ENCODE measurements around the gene TNIK. TPM values are rescaled to one million over a fixed set of nuclear protein-coding genes. Genes with fewer than 3 reads are reported as not detected.
"Not testable (repeated sequence)": the region's sequence is repeated elsewhere in the genome, so short reads cannot be mapped to it uniquely, and the experiment has no call there.

Gene TNIK
- total RNA-seq, 2 experiments from 2014 or later = 57.6 to 61.7 TPM

GRCh38 chr3:171382347-171382746, 77.9 kb downstream of the TNIK start:
- H3K4me3 Mint-ChIP-seq; H3K9me3 Mint-ChIP-seq; H3K27ac Mint-ChIP-seq; DNase-seq; H3K36me3 Mint-ChIP-seq (ENCODE audit: low read depth); POLR2A ChIA-PET; H3K27me3 Mint-ChIP-seq: not testable (repeated sequence)
- CTCF ChIA-PET = interaction anchor here (1.3 kb wide), 1 partner anchor 219 kb away, joined by 3 read pairs; no protein-coding TSS in a partner anchor
- H3K4me1 Mint-ChIP-seq = peaks cover 16% of the 10 kb centered on the region

DNA sequence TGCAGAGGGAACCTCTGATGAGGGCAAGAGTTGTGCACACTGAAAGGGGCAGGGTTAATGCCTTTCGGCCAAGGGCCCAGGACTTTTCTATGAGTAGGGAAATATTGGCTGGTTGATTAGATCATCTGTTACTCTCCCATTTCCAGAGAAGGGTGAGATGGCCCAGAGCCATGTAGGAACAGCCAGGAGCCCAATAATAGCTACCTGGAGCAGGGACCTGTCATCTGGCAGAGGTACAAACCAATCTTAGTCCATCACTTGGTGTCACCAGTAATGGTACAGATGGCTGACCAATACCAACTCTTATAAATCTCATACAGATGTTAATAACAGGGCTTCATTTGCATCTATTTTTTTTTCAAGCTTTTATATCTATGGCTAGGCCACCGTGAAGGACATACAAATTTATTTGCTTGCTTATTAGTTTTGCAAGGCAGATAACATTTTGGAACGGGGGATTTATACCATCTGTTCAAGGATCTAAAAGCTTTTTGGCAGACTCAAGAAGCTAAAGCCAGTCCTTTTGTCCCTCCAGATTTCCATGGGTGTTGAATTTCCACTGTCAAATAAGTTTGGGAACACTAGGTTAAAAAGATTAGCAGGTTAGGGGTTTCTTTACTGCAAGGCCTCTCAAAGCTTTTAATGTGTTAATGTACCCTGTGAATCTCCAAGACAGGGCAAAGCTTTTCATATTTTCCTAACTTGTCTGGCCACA, 79.3 kb downstream of the TNIK start:
- Mint-ChIP-seq H3K27me3 (no peaks in the 10 kb centered on the region), H3K36me3 (ENCODE audit: low read depth) (peaks cover 10% of the 10 kb centered on the region), H3K27ac (no peak overlapping the region), H3K4me1 (peaks cover 20% of the 10 kb centered on the region), H3K9me3 (no peaks in the 10 kb centered on the region), H3K4me3 (no peak overlapping the region)
- CTCF ChIA-PET = interaction anchor here (0.7 kb wide), 1 partner anchor 140 kb away, joined by 5 read pairs; no protein-coding TSS in a partner anchor
- no peak for DNase-seq
- POLR2A ChIA-PET = no interaction called here

DNA sequence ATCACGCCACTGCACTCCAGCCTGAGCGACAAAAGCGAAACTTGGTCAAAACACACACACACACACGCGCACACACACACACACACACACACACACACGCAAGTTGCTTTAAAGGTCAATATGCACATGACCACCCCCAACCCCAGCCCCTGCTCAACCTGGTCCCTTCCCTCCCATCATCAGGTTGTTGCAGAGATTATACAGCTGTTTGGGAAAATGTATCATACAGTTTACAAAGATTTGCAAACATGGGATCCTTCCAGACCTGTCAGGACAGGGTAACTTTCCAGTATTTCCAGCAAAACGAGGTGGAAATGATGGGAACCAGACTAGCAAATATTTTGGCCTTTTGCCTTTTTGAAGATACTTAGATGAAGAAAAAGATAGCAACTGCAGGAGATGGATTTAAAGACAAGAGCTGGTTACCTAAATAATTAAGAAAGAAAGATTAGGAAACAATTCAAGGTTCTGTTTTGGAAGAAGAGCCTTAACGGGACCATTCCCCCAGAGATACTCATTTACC, 80.2 kb downstream of the TNIK start:
- Mint-ChIP-seq H3K4me1 (peaks cover 28% of the 10 kb centered on the region), H3K4me3 (no peak overlapping the region), H3K9me3 (no peaks in the 10 kb centered on the region), H3K27ac (no peak overlapping the region), H3K27me3 (no peaks in the 10 kb centered on the region), H3K36me3 (ENCODE audit: low read depth) (peaks cover 10% of the 10 kb centered on the region)
- POLR2A ChIA-PET = no interaction called here
- DNase-seq = no peak
- CTCF ChIA-PET = no interaction called here

- Mint-ChIP-seq H3K4me3 (no peak overlapping the region), H3K9me3 (no peaks in the 10 kb centered on the region), H3K27ac (no peak overlapping the region), H3K4me1 (peaks cover 26% of the 10 kb centered on the region), H3K36me3 (ENCODE audit: low read depth) (peaks cover 6% of the 10 kb centered on the region), H3K27me3 (no peaks in the 10 kb centered on the region)
- ChIA-PET POLR2A (no interaction called here), CTCF (no interaction called here)
- no peak for DNase-seq
Observed at GRCh38 chr3:171379281-171379680, 80.9 kb downstream of the TNIK start.

DNA sequence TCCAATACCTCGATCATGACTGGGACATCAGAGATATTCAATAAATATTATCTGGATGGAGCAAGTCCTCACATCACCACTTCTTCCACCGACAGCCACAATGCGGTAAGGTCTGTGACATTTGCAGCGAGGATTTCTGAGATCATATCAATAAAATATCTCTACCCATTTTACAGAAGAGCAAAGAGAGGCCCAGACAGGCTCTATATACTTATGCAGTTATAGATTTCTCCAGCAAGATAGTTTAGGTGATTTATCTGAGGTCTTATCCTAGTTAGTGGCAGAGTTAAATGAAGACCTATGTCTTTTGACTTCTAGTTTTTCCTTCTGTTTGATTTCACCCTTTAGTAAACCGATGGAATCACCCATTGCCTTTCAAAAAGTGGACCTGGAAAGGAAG, 81.6 kb downstream of the TNIK start:
- POLR2A ChIA-PET = no interaction called here

DNA sequence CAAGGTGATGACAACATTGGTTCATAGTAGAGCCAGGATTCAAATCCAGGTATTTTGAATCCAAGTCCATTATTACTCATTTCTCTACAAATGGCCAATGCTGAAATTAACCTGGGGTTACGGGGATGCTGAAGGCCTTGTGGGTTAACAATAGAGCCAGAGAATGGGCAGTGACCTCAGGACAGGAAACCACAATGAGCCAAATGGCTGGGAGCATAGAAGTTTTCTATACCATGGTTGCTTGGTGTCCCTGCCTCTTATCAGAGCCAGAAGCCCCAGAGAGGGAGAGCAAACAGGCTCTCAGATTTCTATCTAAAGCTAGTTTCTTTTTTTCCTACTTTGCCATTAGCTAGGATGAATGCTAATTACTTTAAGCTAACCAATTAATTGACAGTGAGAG, 82.3 kb downstream of the TNIK start:
- Mint-ChIP-seq H3K9me3 (no peaks in the 10 kb centered on the region), H3K36me3 (ENCODE audit: low read depth) (no peaks in the 10 kb centered on the region), H3K4me3 (no peak overlapping the region), H3K4me1 (peaks cover 17% of the 10 kb centered on the region), H3K27me3 (no peaks in the 10 kb centered on the region), H3K27ac (no peak overlapping the region)
- ChIA-PET POLR2A (interaction anchor here (0.5 kb wide), 1 partner anchor 35 kb away, joined by 3 read pairs; no protein-coding TSS in a partner anchor), CTCF (no interaction called here)
- no peak for DNase-seq

More for the DNA sequence above, 81.6 kb downstream of the TNIK start:
- Mint-ChIP-seq H3K4me1 (peaks cover 19% of the 10 kb centered on the region), H3K27ac (no peak overlapping the region), H3K27me3 (no peaks in the 10 kb centered on the region), H3K4me3 (no peak overlapping the region), H3K36me3 (ENCODE audit: low read depth) (no peaks in the 10 kb centered on the region), H3K9me3 (no peaks in the 10 kb centered on the region)
- CTCF ChIA-PET = no interaction called here
- DNase-seq = no peak

DNA sequence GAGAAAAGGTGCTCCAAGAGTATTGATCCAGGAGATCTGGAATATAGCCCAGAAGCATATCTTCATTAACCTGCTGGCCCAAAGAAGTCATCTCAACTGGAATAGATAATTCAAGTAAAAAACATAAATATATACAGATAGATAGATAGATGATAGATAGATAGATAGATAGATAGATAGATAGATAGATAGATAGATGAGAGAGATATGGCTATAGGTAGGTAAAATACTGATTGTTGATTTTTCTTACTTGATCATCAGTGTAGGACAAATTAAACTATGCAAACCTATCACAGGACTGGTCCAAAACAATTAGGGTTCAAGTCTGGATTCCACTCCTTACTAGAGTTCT, 83.6 kb downstream of the TNIK start:
- no peaks in the 10 kb centered on the region for H3K9me3 Mint-ChIP-seq
- POLR2A ChIA-PET = no interaction called here
- no peaks in the 10 kb centered on the region for H3K36me3 Mint-ChIP-seq (ENCODE audit: low read depth)
- CTCF ChIA-PET = no interaction called here
- H3K4me3 Mint-ChIP-seq = no peak overlapping the region
- H3K27ac Mint-ChIP-seq = no peak overlapping the region
- DNase-seq = no peak
- H3K27me3 Mint-ChIP-seq = no peaks in the 10 kb centered on the region
- peaks cover 17% of the 10 kb centered on the region for H3K4me1 Mint-ChIP-seq

DNA sequence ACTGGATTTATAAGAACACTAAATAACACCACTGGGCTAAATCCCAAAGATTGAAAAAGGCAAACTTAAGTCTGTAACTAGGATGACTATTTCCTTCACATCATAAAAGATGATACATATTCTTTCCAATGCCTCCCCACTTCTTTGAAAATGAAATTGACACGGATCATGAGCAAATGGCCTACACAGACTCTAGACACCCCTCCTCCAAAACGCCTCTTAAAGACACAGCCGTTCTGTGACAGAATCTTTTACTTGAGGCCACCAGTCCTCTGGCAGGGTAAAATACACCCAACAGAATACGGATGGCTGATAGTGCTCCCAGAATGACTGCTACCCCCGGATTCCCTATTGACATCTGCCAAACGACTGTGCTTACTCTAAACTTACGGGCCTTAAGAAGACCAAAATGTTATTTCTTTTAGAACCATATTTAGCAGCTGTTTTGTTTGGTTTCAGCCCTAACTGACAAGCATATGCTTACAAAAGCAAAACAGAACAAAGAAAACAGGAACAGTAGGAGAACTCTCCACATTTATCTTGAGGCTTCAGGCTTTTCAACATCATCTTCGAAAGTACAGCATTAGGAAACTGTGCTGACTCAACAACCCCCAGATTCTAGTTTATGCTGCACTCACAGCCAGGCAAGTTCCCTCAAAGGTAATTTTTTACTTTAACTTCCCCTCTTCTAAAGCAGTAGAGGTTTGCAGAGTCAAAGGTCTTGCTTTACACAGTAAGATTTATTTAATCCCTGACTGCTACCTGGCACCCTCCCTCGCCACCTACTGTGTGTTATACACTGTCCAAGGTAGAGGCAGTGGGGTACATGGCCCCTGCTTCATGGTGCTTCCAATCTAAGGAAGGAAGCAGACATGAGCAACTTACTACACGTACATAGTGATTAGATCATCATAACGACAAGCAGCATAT, 84.3 kb downstream of the TNIK start:
- no peaks in the 10 kb centered on the region for H3K27me3 Mint-ChIP-seq
- ChIA-PET CTCF (no interaction called here), POLR2A (no interaction called here)
- H3K36me3 Mint-ChIP-seq (ENCODE audit: low read depth) = no peaks in the 10 kb centered on the region
- no peak overlapping the region for H3K27ac Mint-ChIP-seq
- DNase-seq = no peak
- no peak overlapping the region for H3K4me3 Mint-ChIP-seq
- no peaks in the 10 kb centered on the region for H3K9me3 Mint-ChIP-seq
- H3K4me1 Mint-ChIP-seq = peaks cover 19% of the 10 kb centered on the region

DNA sequence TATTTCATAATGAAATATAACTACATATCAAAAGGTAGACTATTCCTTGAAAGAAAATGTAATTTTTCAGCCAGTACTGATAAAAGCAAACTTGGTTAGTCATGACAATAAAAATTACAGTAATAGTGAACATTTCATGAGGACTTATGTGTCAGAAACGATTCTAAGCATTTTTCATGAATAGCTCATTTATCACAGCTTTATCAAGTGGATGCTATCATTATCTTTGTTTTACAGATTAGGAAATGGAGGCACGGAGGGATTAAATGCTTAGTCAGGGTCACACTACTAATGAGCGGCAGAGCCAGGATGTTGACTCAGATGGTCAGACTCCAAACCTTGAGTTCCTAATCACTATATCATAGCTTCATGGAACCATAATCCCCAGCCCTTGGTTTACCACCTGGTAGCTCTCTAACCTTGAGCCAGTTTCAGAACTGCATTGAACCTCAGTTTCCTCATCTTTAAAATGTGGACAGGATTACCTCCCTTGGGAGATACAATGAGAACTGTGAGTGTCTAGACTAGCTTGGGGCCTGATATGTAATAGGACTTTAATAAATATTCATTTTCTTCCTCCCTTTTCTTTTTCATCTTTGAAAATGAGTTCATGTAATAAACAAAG, 85.4 kb downstream of the TNIK start:
- H3K27me3 Mint-ChIP-seq = no peaks in the 10 kb centered on the region
- H3K9me3 Mint-ChIP-seq = no peaks in the 10 kb centered on the region
- no peak overlapping the region for H3K27ac Mint-ChIP-seq
- H3K4me3 Mint-ChIP-seq = no peak overlapping the region
- ChIA-PET POLR2A (no interaction called here), CTCF (interaction anchor here (0.6 kb wide), 1 partner anchor 88 kb away, joined by 3 read pairs; no protein-coding TSS in a partner anchor)
- H3K36me3 Mint-ChIP-seq (ENCODE audit: low read depth) = peaks cover 3% of the 10 kb centered on the region
- no peak for DNase-seq
- H3K4me1 Mint-ChIP-seq = peaks cover 19% of the 10 kb centered on the region

DNA sequence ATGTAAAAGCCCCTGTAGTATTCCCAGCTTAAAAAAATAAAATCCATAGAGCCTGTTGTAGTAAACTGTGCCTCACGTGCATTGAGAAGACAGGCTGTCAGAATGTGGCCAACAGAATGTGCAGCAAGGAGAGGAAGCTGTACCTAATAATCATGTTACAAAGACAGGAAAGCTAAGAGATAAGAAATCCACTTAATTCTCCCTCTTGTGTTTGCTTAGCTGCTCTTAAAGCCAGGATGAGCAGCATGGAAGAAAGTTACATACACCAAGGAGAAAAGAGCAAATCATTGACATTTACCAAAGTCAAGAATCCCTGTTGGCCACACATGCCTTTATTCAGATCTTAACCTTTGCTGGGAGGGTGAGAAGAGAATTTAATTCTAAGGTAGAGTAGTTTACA, 85.9 kb downstream of the TNIK start:
- Mint-ChIP-seq H3K36me3 (ENCODE audit: low read depth) (peaks cover 6% of the 10 kb centered on the region), H3K27me3 (no peaks in the 10 kb centered on the region), H3K9me3 (no peaks in the 10 kb centered on the region), H3K27ac (no peak overlapping the region), H3K4me3 (no peak overlapping the region), H3K4me1 (peaks cover 19% of the 10 kb centered on the region)
- ChIA-PET CTCF (no interaction called here), POLR2A (no interaction called here)
- no peak for DNase-seq

DNA sequence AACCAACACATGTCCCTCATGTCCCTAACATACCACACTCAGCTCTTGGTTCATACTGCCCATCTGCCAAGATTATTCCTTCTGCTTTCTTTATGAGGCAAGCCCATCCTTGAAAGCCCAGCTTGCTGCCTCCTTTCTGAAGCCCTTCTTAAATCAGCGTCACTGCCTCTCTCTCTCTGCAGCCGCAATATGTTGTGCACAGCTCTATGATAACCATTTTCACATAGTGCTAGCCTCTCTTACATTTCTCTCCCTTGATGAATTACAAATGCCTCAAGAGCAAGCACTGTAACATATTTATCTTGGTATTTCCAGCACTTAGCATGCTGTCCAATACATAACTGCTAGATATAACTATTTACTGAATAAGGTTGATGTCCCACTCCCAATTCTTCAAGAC, 86.5 kb downstream of the TNIK start:
- Mint-ChIP-seq H3K4me1 (peaks cover 20% of the 10 kb centered on the region), H3K36me3 (ENCODE audit: low read depth) (peaks cover 11% of the 10 kb centered on the region), H3K27me3 (no peaks in the 10 kb centered on the region), H3K9me3 (no peaks in the 10 kb centered on the region), H3K4me3 (no peak overlapping the region), H3K27ac (no peak overlapping the region)
- POLR2A ChIA-PET = no interaction called here
- no peak for DNase-seq
- CTCF ChIA-PET = no interaction called here

DNA sequence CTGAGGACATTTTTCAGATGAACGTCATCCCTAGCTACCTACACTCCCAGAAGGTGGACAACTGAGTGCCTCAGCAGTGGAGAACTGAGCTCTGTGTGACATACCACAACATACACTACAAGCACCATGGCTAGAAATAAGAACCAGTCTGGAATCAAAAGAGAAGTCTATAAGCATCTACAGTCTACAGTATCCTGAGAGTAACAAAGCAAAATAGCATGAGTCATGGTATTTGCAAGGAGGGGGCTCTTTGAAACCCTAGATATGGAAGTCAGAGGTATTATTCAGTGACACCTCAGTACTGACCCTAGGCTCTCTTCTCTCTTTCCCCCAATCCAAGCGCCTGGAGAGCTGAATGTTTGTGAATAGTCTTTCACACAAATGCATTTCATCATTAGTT, 87.5 kb downstream of the TNIK start:
- POLR2A ChIA-PET = no interaction called here
- no peak for DNase-seq
- Mint-ChIP-seq H3K4me3 (no peak overlapping the region), H3K4me1 (peaks cover 16% of the 10 kb centered on the region), H3K27me3 (no peaks in the 10 kb centered on the region), H3K9me3 (no peaks in the 10 kb centered on the region), H3K27ac (no peak overlapping the region), H3K36me3 (ENCODE audit: low read depth) (peaks cover 17% of the 10 kb centered on the region)
- CTCF ChIA-PET = no interaction called here

- H3K27me3 Mint-ChIP-seq = no peaks in the 10 kb centered on the region
- peaks cover 15% of the 10 kb centered on the region for H3K4me1 Mint-ChIP-seq
- POLR2A ChIA-PET = no interaction called here
- CTCF ChIA-PET = no interaction called here
- no peak overlapping the region for H3K27ac Mint-ChIP-seq
- H3K36me3 Mint-ChIP-seq (ENCODE audit: low read depth) = peaks cover 17% of the 10 kb centered on the region
- no peak overlapping the region for H3K4me3 Mint-ChIP-seq
- H3K9me3 Mint-ChIP-seq = no peaks in the 10 kb centered on the region
- no peak for DNase-seq
Observed at GRCh38 chr3:171371354-171371753, 88.9 kb downstream of the TNIK start.

Data from activated CD4-positive, alpha-beta memory T cell treated with anti-CD3 and anti-CD28 coated beads, Interleukin-2, amount 10 ng/mL, durations not matched to agents 7 days and 5 days (primary cell).